GM10847 (cell line): ENCODE data around the gene KIF1A.

Experiments used
- POLR2A ChIP-seq: IDR thresholded peaks from 2 replicates; pipeline ENCODE4 v1.6.1; 2011; ENCODE audit not compliant: insufficient read length; ENCODE audit errors: extremely low read depth

The KIF1A gene

DNA sequence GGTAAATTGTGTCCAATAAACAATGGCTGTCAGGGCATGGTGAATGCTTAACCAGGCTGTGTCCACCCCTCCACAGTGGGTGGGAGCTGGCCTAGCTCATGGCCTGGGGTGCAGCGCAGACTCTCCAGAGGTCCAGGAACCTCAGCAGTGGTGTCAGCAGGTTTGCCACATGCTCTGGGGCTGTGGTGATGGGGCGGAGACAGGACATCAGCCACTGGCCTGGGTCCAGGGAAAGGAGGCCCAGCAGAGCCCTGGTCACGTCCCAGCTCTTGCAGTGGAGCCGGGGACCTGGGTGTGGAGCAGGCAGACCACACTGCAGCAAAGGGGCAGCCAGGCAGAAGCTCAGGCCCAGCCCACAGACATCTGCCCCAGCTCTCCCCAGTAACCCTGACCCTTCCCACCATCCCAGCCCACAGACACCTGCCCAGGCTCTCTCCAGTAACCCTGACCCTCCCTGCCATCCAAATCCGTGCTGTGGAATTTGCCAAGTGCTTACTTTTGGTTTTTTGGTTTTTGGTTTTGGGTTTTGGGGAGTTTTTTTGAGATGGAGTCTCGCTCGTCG, 13.8 kb upstream of the KIF1A start:
- no peak for TF ChIP-seq POLR2A

DNA sequence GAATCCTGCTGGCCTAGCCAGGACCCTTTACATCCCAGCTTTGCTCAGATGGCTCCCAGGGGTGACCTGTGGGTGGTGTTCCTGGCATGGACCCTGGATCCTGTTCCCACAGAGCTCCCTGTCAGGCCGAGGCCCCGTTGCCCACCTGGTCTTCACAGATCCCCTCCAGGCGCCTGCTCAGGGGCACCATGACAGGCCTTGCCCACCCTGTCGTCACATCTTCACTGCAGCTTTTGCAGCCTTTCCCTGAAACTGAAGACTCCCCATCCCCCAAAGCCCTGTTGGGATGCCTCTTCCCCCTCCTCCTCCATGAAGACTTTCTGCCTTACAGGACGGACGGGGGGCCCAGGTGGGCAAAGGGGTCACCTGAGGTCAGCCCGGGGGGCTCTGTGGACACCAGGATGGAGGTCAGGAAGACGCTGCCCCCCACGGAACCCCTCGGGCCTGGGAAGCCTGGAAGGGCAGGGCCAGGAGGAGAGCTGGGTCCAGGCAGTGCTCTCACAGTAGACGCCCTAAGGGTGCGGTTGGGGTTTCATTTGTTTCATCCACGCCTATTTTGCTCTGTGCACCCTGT, 13.0 kb upstream of the KIF1A start:
- TF ChIP-seq POLR2A: no peak

DNA sequence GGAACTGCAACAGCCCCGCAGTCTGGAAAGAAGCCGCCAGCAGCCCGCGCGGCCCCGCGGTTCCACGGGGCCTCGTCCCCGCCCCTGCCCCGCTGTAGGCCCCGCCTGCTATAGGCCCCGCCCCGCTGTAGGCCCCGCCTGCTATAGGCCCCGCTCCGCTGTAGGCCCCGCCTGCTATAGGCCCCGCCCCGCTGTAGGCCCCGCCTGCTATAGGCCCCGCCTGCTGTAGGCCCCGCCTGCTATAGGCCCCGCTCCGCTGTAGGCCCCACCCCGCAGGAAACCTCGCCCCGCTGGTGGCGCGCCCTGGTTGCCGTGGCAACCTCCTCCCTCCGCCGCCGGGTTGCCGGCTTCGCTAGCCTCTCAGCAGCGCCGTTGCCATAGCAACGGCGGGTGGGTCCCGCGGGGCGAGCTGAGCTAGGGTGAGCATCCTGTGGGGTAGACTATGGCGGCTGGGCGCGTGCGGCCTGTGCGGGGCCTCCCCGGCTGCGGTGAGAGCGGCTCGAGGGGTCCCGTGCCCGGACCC, 12.2 kb upstream of the KIF1A start:
- no peak for TF ChIP-seq POLR2A

DNA sequence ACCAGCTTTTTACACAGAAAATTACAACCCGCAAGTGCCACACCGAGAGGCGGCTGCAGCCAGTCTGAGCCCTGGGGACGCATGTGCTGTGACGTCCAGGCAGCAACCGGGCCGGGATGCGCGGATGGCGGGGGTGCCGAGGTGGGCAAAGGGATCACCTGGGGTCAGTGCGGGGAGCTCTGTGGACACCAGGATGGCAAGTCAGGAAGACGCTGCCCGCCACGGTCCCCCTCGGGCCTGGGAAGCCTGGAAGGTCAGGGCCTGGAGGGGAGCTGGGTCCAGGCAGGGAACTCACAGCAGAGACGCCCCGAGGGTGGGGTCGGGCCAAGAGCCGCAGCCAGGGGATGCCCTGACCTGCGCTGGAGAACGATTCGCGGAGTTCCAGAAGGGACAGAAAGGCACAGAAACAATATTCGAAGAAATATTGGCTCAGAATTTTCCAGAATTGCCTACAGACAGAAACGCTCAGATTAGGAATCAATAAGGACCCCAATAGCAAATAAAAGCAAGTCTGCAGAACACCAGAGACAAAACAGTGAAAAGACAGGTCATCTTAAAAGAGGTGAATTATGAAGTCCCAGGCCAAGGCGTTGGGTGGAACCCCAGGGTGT, 11.7 kb upstream of the KIF1A start:
- TF ChIP-seq POLR2A: no peak

DNA sequence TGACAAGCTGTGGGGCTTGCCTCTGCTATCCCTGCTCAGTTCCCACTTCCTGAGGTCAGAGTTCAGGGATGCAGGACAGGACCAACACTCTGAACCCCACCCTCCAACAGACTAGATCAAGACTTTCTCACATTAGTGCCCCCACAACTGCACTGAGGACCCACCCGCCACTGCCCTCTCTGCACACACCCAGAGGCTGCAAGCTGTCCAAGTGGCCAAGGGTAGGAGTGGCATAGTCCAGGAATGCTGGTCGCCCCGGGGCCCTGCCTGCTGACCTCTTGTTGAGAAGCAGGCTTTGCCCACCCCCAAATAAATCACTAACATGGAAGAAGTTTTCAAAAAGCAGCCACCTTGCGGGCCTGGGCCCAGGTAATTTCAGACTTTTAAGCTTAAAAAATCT, 5.5 kb upstream of the KIF1A start:
- no peak for TF ChIP-seq POLR2A

DNA sequence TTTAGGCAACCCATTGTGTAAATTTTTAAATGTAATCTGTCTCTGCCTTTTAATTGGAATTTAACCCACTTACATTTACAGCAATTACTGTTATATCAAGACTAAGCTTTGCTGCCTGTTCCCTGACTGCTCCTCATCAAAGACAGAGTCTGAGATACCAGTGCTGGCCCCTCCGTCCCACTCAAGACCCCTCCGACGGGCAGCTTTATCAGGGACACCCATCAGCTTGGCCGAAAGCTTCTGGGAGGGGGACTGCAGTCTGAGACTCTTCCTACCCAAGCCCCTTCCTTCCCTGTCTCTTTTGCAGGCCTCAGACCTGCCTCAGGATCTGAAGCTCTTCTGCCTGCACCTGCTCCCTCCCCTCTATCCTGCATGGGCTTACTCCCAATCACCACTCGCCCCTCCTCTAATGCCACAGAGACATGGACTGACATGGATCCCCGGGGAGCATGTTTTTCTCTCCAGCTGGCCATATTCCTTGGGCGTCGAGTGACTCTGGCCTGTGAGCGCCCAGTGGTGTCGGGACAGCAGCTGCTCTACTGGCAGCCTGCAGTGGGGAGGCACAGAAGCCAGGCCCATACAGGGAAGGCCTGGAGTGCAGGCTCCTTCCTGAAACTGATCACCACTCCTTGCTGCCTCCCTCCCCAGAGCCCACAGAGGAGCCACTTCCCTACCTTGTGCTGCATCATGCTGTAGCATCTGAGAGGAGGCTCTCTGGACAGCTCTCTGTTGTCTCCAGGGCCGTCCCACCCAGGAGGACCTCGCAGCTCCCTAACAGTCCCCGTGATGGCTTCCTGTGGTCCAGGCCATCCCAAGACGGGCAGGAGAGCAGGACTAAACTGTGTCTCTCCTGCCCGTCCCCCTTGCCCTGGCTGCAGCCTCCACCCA, 3.7 kb upstream of the KIF1A start:
- no peak for TF ChIP-seq POLR2A

DNA sequence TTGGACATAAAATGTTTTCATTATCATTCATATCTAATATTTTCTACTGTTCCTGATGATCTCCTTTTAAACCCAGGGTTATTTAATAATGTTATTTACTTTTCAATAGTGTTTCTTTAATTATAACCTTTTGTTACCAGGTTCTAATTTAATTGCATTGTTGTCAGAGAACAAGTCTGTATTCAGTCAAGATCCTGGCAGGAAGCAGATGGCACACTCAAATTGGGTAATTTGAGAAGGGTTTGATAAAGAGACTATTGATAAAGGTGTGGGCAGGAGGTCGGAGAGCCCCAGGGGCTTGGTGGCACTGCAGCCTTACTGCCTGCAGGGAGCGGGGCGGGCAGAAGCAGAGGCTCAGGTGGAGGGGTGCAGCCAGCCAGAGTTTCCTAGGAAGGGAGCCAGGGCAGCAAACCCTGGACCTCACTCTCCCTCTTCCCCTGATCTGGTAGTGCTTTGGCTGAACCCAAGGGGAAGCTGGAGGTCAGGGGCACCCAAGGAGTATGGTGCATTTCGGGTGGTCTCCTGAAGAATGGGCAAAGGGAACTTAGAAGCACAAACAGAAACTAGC, 2.3 kb upstream of the KIF1A start:
- TF ChIP-seq POLR2A: no peak

DNA sequence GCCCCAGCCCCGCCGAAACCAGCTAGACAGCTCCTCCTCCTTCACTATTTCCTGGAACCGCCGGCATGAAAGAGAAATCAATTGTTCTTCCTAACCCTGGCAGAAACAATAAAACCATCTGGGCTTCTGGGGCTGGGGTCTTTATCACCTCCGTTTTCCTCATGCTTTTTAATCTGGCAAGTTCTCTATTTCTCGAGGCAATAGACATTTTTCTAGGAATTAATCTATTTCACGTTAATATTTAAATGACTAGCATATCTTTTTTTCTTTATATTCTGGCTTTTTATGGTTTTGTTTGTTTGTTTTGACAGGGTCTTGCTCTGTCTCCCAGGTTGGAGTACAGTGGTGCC, 1.4 kb upstream of the KIF1A start:
- TF ChIP-seq POLR2A: no peak

DNA sequence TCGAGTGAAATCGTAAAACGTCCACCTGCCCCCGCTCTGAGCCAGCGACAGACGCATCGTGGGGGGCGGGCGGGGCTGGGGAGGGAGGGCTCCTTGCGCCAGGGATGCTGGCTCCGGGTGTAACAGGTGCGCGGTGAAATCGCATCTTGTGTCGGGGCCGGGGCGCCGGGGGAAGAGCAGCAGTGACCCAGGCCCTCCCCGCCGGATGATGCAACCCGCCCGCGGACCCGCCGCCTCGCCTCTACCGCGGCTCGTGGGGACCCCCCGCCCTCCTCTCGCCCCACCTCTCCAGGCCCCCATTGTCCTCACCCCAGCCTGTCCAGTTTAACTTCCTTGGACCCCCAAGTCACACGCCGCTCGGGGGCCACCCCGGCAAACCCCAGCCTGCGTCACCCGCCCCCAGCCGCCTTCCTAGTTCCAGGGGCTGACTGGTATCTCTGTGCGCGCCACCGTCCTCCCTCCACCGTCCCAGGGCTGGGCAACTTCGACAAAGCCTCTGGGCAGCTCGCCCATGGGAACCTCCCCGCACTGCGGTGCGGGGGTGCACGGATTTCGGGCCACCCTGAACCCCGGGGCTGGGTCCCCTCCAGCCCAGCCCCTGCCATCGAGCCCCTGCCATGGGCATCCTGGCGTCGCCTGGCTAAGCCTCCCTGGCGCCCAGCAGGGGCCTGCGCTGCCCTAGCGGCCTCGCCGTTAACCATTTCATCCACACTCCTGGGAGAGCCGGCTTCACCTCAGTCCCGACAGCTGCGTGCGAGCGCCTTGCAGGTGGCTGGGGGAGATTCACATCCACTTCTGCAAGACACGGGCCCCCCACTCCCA, 799 bp upstream of the KIF1A start:
- TF ChIP-seq POLR2A: no peak

DNA sequence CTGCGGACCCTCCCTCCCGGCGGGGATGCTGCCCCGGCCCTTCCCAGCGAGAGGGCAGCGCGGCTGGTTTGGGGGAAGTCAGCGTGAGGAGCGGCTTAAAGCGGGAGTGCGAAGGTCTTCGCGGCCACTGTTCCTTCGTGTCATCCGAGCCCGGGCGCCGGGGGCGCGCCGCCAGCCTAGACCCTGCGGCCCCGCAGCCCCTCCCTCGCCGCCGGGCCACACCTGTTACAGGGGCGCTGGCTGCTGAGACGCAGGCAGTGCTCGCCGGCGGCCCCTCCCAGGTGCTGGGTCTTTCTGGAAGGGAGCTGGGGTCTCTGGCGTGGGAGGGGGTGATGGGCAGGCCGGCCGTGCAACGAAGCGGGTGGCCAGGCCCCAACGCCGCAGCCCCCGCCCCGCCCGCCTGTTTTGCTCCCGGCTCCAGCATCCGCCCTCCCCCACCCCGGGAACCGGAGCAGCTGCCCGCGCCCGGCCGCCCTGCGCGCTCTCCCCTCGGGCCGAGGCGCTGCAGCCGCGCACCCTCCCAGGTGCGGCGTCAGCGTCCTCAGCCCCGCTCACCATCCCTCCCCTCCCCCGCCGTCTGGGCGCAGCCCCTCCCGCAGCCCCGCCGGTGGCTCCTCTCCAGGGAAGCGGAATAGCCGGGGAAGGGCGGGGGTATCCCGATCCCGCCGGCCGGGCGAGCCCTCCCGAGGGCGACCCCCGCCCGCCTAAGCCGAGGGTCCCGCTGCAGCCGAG, 727 bp downstream of the KIF1A start:
- no peak for TF ChIP-seq POLR2A

DNA sequence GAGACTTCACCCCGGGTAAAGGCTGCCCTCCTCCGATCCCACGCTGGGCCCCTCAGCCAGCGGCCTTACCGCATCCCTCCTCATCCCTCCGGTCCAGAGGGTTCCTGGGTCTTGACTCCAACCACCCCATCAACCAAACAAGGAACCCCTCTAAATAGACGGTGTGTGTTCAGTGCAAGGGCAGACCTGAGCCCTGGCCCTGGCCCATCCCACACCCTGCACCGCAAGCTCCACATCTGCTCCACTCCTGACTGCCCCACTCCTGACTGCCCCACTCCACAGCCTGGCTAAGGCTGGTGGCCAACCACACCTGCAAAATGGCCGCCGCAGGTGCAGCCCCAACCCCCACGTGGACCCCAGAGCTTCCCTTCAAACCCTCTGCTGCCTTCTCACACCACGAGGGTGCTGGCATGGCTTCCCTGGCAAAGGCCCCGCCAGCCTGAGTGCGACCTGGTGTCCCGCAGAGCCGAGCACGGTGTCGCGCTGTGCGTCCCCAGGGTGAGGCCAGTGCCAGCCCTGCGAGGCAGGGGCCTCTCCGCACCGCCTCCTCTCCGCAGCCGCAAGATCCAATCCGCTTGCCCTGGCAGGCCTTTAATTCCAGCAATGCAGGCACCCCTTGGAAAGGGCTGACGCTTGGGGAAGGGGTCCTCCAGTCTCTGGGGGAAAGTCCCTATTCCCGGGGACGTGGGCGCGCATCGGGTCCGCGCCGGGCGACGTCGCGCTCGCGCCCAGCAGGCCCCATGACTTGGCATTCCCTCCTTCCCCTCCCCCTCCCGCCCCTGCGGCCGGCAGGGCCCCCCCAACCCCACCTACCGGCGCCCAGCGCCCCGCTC, 1.5 kb downstream of the KIF1A start:
- no peak for TF ChIP-seq POLR2A

DNA sequence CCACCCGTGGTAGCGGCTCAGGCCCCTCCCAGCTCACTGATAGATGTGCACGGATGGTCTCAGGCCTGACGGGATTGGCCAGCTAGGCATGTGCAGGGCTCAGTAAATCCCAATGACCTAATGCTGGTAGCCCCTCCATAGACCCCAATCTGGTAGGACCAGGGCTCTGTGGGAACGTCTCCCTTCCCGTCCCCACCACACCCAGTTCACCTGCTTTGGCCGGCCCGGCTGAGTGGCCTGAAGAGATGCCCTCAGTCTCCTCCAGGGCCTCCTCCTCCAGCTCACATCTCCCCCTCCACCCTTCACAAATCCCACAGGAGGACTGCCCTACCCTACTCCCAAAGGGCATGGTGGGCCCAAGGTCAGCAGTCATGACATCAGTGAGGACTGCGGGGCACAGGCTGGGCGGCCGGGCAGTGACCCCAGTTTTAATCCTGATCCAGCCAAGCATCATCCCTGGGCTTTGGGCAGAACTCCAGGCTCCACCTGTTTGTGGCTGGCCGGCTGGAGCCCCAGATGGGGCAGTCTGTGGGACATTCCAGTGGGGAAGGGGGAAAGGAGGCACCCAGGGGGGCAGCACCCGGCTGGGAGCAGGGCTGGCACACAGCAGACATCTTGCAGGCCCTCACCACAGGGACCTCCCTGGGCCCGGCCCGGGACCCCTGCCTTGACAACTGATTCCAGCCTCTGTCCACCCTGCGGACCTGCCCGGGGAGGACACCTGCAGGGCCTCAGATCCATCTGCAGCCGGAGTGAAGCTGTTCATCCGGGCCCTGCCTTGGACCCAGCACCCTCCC, 2.3 kb downstream of the KIF1A start:
- no peak for TF ChIP-seq POLR2A
